HepG2 (cell line): ENCODE data around the gene TLCD3B. TPM values are rescaled to one million over a fixed set of nuclear protein-coding genes. Genes with fewer than 3 reads are reported as not detected.

Source experiments
- ARID3A ChIP-seq: IDR thresholded peaks from 2 replicates; pipeline ENCODE4 v1.6.1; 2012; ENCODE audit warnings: low read depth, low read length, improper control_type of control experiment
- ATF7 ChIP-seq, 2 experiments: fragments of 450-650 bp in 1 of 2; sonication (generic) in 1 of 2; formaldehyde crosslinking in 1 of 2; IDR thresholded peaks; 2 replicates each; pipeline versions ENCODE4 v1.4.0 to v1.6.1; 2016 to 2020; ENCODE audit warnings: antibody characterized with exemption in 1 of 2, mild to moderate bottlenecking in 1 of 2, missing genetic modification reagents in 1 of 2
- CCDC6 ChIP-seq: sonication (generic); formaldehyde crosslinking; IDR thresholded peaks from 2 replicates; pipeline ENCODE4 v1.8.1; 2022; ENCODE audit warnings: mild to moderate bottlenecking, missing genetic modification reagents, moderate library complexity
- CEBPB ChIP-seq: IDR thresholded peaks from 2 replicates; pipeline ENCODE4 v1.6.1; 2011; ENCODE audit warnings: low read depth, low read length, improper control_type of control experiment, borderline replicate concordance
- DBP ChIP-seq: sonication (generic); formaldehyde crosslinking; IDR thresholded peaks from 2 replicates; pipeline ENCODE4 v1.4.0; 2020; ENCODE audit warnings: missing genetic modification reagents; ENCODE audit errors: not compliant biosample characterization
- GFI1 ChIP-seq: sonication (generic); formaldehyde crosslinking; IDR thresholded peaks from 2 replicates; pipeline ENCODE4 v1.5.0; 2020; ENCODE audit warnings: missing genetic modification reagents, mild to moderate bottlenecking, borderline replicate concordance
- KDM1A ChIP-seq: IDR thresholded peaks from 2 replicates; pipeline ENCODE4 v1.6.1; 2016; ENCODE audit warnings: missing compliant biosample characterization
- PCBP1 ChIP-seq: fragments of 200-400 bp; formaldehyde crosslinking; IDR thresholded peaks from 2 replicates; pipeline ENCODE4 v1.6.1; 2017; ENCODE audit warnings: mild to moderate bottlenecking, low read depth, low read length, borderline replicate concordance
- RCOR2 ChIP-seq: IDR thresholded peaks from 2 replicates; pipeline ENCODE4 v1.6.1; 2016; ENCODE audit warnings: missing biosample characterization, missing genetic modification reagents
- TARDBP ChIP-seq: sonication (generic); formaldehyde crosslinking; IDR thresholded peaks from 2 replicates; pipeline ENCODE4 v1.8.0; 2022; ENCODE audit warnings: mild to moderate bottlenecking, missing genetic modification reagents
- TEF ChIP-seq: sonication (generic); formaldehyde crosslinking; IDR thresholded peaks from 2 replicates; pipeline ENCODE4 v1.5.0; 2020; ENCODE audit warnings: missing genetic modification reagents
- THYN1 ChIP-seq: sonication (generic); formaldehyde crosslinking; IDR thresholded peaks from 2 replicates; pipeline ENCODE4 v1.8.1; 2023; ENCODE audit warnings: low read depth, mild to moderate bottlenecking, moderate library complexity, missing genetic modification reagents, borderline replicate concordance
- TP53 ChIP-seq: sonication (generic); formaldehyde crosslinking; conservative IDR thresholded peaks from 2 replicates; pipeline ENCODE4 v1.4.0; 2020; ENCODE audit warnings: missing genetic modification reagents
- YY1 ChIP-seq: IDR thresholded peaks from 2 replicates; pipeline ENCODE4 v1.6.1; 2011; ENCODE audit warnings: low read length, low read depth, moderate library complexity, mild to moderate bottlenecking; ENCODE audit not compliant: insufficient read depth, insufficient replicate concordance
- ZBTB3 ChIP-seq: sonication (generic); formaldehyde crosslinking; IDR thresholded peaks from 2 replicates; pipeline ENCODE4 v1.4.0; 2020; ENCODE audit warnings: low read depth, mild to moderate bottlenecking, moderate library complexity, missing genetic modification reagents, borderline replicate concordance
- ZNF224 ChIP-seq: sonication (generic); formaldehyde crosslinking; IDR thresholded peaks from 2 replicates; pipeline ENCODE4 v1.5.0; 2020; ENCODE audit warnings: mild to moderate bottlenecking, missing genetic modification reagents
- ZNF280D ChIP-seq: sonication (generic); formaldehyde crosslinking; IDR thresholded peaks from 2 replicates; pipeline ENCODE4 v1.5.1; 2020; ENCODE audit warnings: mild to moderate bottlenecking, missing genetic modification reagents
- ZNF382 ChIP-seq: sonication (generic); formaldehyde crosslinking; IDR thresholded peaks from 2 replicates; pipeline ENCODE4 v1.5.0; 2020; ENCODE audit warnings: missing genetic modification reagents, mild to moderate bottlenecking, borderline replicate concordance
- ZNF543 ChIP-seq: sonication (generic); formaldehyde crosslinking; IDR thresholded peaks from 2 replicates; pipeline ENCODE4 v1.4.0; 2020; ENCODE audit warnings: mild to moderate bottlenecking, missing genetic modification reagents
- ZNF563 ChIP-seq: sonication (generic); formaldehyde crosslinking; IDR thresholded peaks from 2 replicates; pipeline ENCODE4 v1.8.0; 2022; ENCODE audit warnings: mild to moderate bottlenecking, moderate library complexity, missing genetic modification reagents
- ZNF644 ChIP-seq: IDR thresholded peaks from 2 replicates; pipeline ENCODE4 v1.6.1; 2016; ENCODE audit warnings: low read depth
- ZNF841 ChIP-seq: sonication (generic); formaldehyde crosslinking; IDR thresholded peaks from 2 replicates; pipeline ENCODE4 v1.8.1; 2023; ENCODE audit warnings: missing genetic modification reagents, borderline replicate concordance
- ZSCAN12 ChIP-seq: sonication (generic); formaldehyde crosslinking; IDR thresholded peaks from 2 replicates; pipeline ENCODE4 v1.9.0; 2021; ENCODE audit warnings: mild to moderate bottlenecking, missing genetic modification reagents
- polyA plus RNA-seq, 8 experiments: library from polyadenylated mRNA; depleted of rRNA in 3 of 8; stranded (reverse) in 7 of 8; unstranded in 1 of 8; fragments of >200 nt; fragmentation: Illumina TruSeq in 4 of 8; extraction: Trizol in 4 of 8; gene quantifications; 2 replicates each; pipeline versions ENCODE4 v1.2.1 to v1.2.3, GENCODE V29; 2011 to 2016; ENCODE audit warnings: low read depth in 4 of 8, missing spikeins in 1 of 8, mixed read lengths in 1 of 8; ENCODE audit not compliant: insufficient read depth in 1 of 8
- total RNA-seq, 5 experiments: library from RNA; depleted of rRNA; stranded (reverse); fragments of >200 nt; fragmentation: Illumina TruSeq; extraction: Trizol; gene quantifications; 2 replicates each; pipeline ENCODE4 v1.2.3, GENCODE V29; 2016; ENCODE audit warnings: low read depth in 1 of 5

The TLCD3B gene
- total and polyA plus RNA-seq, 2 of the 13 experiments (the other 11 are each of a cell fraction or from before 2014, with no cell fraction given) = not detected

DNA sequence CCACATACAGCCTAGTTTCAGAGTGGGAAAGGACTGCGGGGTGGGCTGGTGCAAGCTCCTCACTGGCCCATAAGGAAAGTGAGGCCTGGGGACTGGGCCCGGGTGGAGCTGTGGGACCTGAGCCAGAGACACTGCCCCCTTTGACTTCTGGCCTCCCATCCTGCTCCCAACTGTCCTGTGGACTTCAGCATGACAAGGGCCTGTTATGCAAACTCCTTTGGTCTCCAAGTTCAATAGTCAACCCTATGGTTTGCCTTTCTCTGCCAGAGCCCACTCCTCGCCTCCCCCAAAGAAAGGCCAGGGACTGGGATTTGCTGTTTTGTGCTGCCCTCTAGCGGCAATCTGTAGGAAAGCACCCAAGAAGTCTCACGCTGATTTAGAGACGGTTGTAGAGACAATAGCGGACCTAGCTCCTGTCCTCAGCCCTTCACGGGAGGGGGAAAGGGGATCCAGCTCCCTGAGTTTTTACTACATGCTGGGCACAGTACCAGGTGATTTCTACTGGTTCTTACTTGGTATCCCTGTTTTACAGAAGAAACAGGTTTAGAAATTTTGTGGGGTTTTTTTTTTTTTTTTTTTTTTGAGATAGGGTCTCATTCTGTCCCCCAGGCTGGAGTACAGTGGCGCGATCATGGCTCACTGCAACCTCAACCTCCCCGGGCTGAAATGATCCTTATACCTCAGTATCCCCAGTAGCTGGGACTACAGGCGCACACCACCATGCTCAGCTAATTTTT lies 1.2 kb upstream of the TLCD3B start (continued):
- no peak for TF ChIP-seq DBP
- no peak for TF ChIP-seq ATF7 (IDR thresholded peaks at IDR 0.05)
- TF ChIP-seq ATF7 (CRISPR knock-in tag; IDR thresholded peaks at IDR 0.05) = no peak
- TF ChIP-seq ZNF644 (CRISPR knock-in tag) = no peak
- no peak for TF ChIP-seq PCBP1
- TF ChIP-seq ZNF543 (CRISPR knock-in tag) = no peak
- no peak for TF ChIP-seq ARID3A
- 0 out of 2 replicates have a peak, but pooled peaks have one; percentile 33 for TF ChIP-seq KDM1A (CRISPR knock-in tag)
- TF ChIP-seq ZSCAN12 (CRISPR knock-in tag) = no peak
- TF ChIP-seq TEF (CRISPR knock-in tag) = no peak
- TF ChIP-seq THYN1 = no peak
- no peak for TF ChIP-seq ZNF224 (CRISPR knock-in tag)
- no peak for TF ChIP-seq CCDC6 (CRISPR knock-in tag)
- peak; percentile 8; the same call in 1 of the 2 replicates for TF ChIP-seq CEBPB
- no peak for TF ChIP-seq ZNF563 (CRISPR knock-in tag)
- TF ChIP-seq TARDBP (CRISPR knock-in tag) = 0 out of 2 replicates have a peak, but pooled peaks have one; percentile 26
- 0 out of 2 replicates have a peak, but pooled peaks have one; percentile 37 for TF ChIP-seq ZNF280D (CRISPR knock-in tag)
- no peak for TF ChIP-seq ZNF841 (CRISPR knock-in tag)
- peak; percentile 57; the same call in 1 of the 2 replicates for TF ChIP-seq RCOR2 (CRISPR knock-in tag)
- no peak for TF ChIP-seq YY1
- no peak for TF ChIP-seq ZBTB3 (CRISPR knock-in tag)
- no peak for TF ChIP-seq ZNF382 (CRISPR knock-in tag)
- no peak for TF ChIP-seq TP53 (CRISPR knock-in tag)
- 0 out of 2 replicates have a peak, but pooled peaks have one; percentile 27 for TF ChIP-seq GFI1 (CRISPR knock-in tag)
